WTC11 (cell line): Measurements from ENCODE around the gene NNT. TPM values are rescaled to one million over a fixed set of nuclear protein-coding genes. Genes with fewer than 3 reads are reported as not detected.

ENCODE experiments used
- ATAC-seq: fragments of 200-7000 bp; cut with Tn5 transposase; 2 replicates; pipeline ENCODE4 v1.10.0; 2021; ENCODE audit warnings: mild to moderate bottlenecking, moderate library complexity
- CTCF ChIA-PET: fragments of 300-600 bp; sonication (Branson Sonifier 250); formaldehyde crosslinking; loops from one replicate; lab custom pipeline; 2021; ENCODE audit warnings: antibody characterized with exemption; lab: Charles Lee
- POLR2A ChIA-PET: fragments of 350-600 bp; sonication (Branson Sonifier 250); formaldehyde crosslinking; loops from one replicate; lab custom pipeline; 2021; ENCODE audit warnings: antibody characterized with exemption; lab: Charles Lee
- DNase-seq: peaks from one replicate; pipeline ENCODE4 v3.0.0; 2021; ENCODE audit warnings: low spot score
- H3K27ac Mint-ChIP-seq: 2 replicates; pipeline ENCODE4 v1.8.0; 2021; ENCODE audit warnings: mixed read lengths
- H3K27me3 Mint-ChIP-seq: 2 replicates; pipeline ENCODE4 v1.8.0; 2021; ENCODE audit warnings: low read depth, mild to moderate bottlenecking, moderate library complexity, mixed read lengths
- H3K36me3 Mint-ChIP-seq: 2 replicates; pipeline ENCODE4 v1.8.0; 2021; ENCODE audit warnings: mixed read lengths
- H3K4me1 Mint-ChIP-seq: 2 replicates; pipeline ENCODE4 v1.8.0; 2022; ENCODE audit warnings: mixed read lengths
- H3K4me3 Mint-ChIP-seq: 2 replicates; pipeline ENCODE4 v1.8.0; 2021; ENCODE audit warnings: mild to moderate bottlenecking, moderate library complexity, mixed read lengths
- H3K9me3 Mint-ChIP-seq: 2 replicates; pipeline ENCODE4 v1.8.0; 2021; ENCODE audit warnings: mixed read lengths
- AR ChIP-seq: fragments of 250-450 bp; sonication (Bioruptor Pico); IDR thresholded peaks from 2 replicates; pipeline ENCODE4 v1.9.0; 2021; ENCODE audit warnings: mild to moderate bottlenecking
- ATF6 ChIP-seq: sonication (generic); formaldehyde crosslinking; IDR thresholded peaks from 2 replicates; pipeline ENCODE4 v1.8.1; 2023; ENCODE audit warnings: mild to moderate bottlenecking, missing genetic modification reagents
- ELF4 ChIP-seq: sonication (generic); formaldehyde crosslinking; IDR thresholded peaks from 2 replicates; pipeline ENCODE4 v1.8.1; 2022; ENCODE audit warnings: low read depth, mild to moderate bottlenecking, moderate library complexity, missing genetic modification reagents
- FOXK1 ChIP-seq: sonication (generic); formaldehyde crosslinking; IDR thresholded peaks from 2 replicates; pipeline ENCODE4 v1.8.0; 2022; ENCODE audit warnings: mild to moderate bottlenecking, moderate library complexity, missing genetic modification reagents
- FOXP4 ChIP-seq: sonication (generic); formaldehyde crosslinking; IDR thresholded peaks from 2 replicates; pipeline ENCODE4 v1.8.0; 2022; ENCODE audit warnings: mild to moderate bottlenecking, missing genetic modification reagents
- GRHL2 ChIP-seq: fragments of 250-450 bp; sonication (Bioruptor Pico); IDR thresholded peaks from 2 replicates; pipeline ENCODE4 v1.8.0; 2022; ENCODE audit warnings: mild to moderate bottlenecking, moderate library complexity; ENCODE audit not compliant: insufficient replicate concordance, severe bottlenecking
- IRF1 ChIP-seq: sonication (generic); formaldehyde crosslinking; IDR thresholded peaks from 2 replicates; pipeline ENCODE4 v1.8.0; 2023; ENCODE audit warnings: missing genetic modification reagents
- JAZF1 ChIP-seq: fragments of 250-450 bp; sonication (Bioruptor Pico); IDR thresholded peaks from 2 replicates; pipeline ENCODE4 v1.9.0; 2021; ENCODE audit warnings: moderate library complexity, mild to moderate bottlenecking, inconsistent platforms
- NFATC4 ChIP-seq: fragments of 250-450 bp; sonication (Bioruptor Pico); IDR thresholded peaks from 2 replicates; pipeline ENCODE4 v1.9.0; 2021; ENCODE audit warnings: mild to moderate bottlenecking
- NR1H2 ChIP-seq: sonication (generic); formaldehyde crosslinking; IDR thresholded peaks from 2 replicates; pipeline ENCODE4 v1.9.0; 2021; ENCODE audit warnings: mild to moderate bottlenecking, moderate library complexity, missing genetic modification reagents
- OVOL2 ChIP-seq: fragments of 250-450 bp; sonication (Bioruptor Pico); IDR thresholded peaks from 2 replicates; pipeline ENCODE4 v1.9.0; 2021; ENCODE audit warnings: mild to moderate bottlenecking, borderline replicate concordance
- PRDM15 ChIP-seq: sonication (generic); formaldehyde crosslinking; IDR thresholded peaks from 2 replicates; pipeline ENCODE4 v1.8.0; 2022; ENCODE audit warnings: missing genetic modification reagents
- RELA ChIP-seq: sonication (generic); formaldehyde crosslinking; IDR thresholded peaks from 2 replicates; pipeline ENCODE4 v1.8.1; 2022; ENCODE audit warnings: missing genetic modification reagents, mild to moderate bottlenecking, borderline replicate concordance
- SOX15 ChIP-seq: fragments of 250-450 bp; sonication (Bioruptor Pico); IDR thresholded peaks from 2 replicates; pipeline ENCODE4 v1.9.0; 2021; ENCODE audit warnings: mild to moderate bottlenecking
- SP1 ChIP-seq: sonication (generic); formaldehyde crosslinking; conservative IDR thresholded peaks from 2 replicates; pipeline ENCODE4 v1.8.1; 2022; ENCODE audit warnings: missing genetic modification reagents
- ZNF263 ChIP-seq: sonication (generic); formaldehyde crosslinking; IDR thresholded peaks from 2 replicates; pipeline ENCODE4 v1.8.1; 2022; ENCODE audit warnings: low read depth, mild to moderate bottlenecking, moderate library complexity, missing genetic modification reagents
- total RNA-seq: library from RNA; stranded (reverse); gene quantifications from 3 replicates; pipeline ENCODE4 v1.2.3, GENCODE V29; 2021

The NNT gene
- total RNA-seq, 1 experiment from 2014 or later, result 37.6 TPM

GRCh38 chr5:43560128-43560527 is 42.9 kb upstream of the NNT start:
- H3K9me3 Mint-ChIP-seq, result no peaks in the 10 kb centered on the region
- peaks cover 16% of the 10 kb centered on the region for H3K4me1 Mint-ChIP-seq
- no peak overlapping the region for H3K27ac Mint-ChIP-seq
- DNase-seq (no peak), ATAC-seq (no peak)
- H3K36me3 Mint-ChIP-seq, result 0 out of 2 replicates have a peak, but pooled peaks cover 4% of the 10 kb centered on the region
- CTCF ChIA-PET, result interaction anchor here (0.5 kb wide), 1 partner anchor 76 kb away, joined by 4 read pairs; the partner anchor contains the start of gene TMEM267
- H3K27me3 Mint-ChIP-seq, result no peaks in the 10 kb centered on the region
- H3K4me3 Mint-ChIP-seq, result no peak overlapping the region
- TF ChIP-seq NFATC4 (CRISPR knock-in tag) (no peak), NR1H2 (CRISPR knock-in tag) (no peak), FOXK1 (CRISPR knock-in tag) (no peak), SOX15 (CRISPR knock-in tag) (no peak), ELF4 (CRISPR knock-in tag) (no peak), IRF1 (no peak), OVOL2 (no peak), SP1 (CRISPR knock-in tag) (no peak)
- POLR2A ChIA-PET, result no interaction called here

- CTCF ChIA-PET, result no interaction called here
- no peak for TF ChIP-seq PRDM15
- TF ChIP-seq GRHL2 (CRISPR knock-in tag), result no peak
- no peak for TF ChIP-seq NR1H2 (CRISPR knock-in tag)
- no peak for TF ChIP-seq FOXK1 (CRISPR knock-in tag)
- TF ChIP-seq ZNF263, result no peak
- no peak for TF ChIP-seq FOXP4 (CRISPR knock-in tag)
- no peak for TF ChIP-seq ATF6 (CRISPR knock-in tag)
- no peak overlapping the region for H3K27ac Mint-ChIP-seq
- ATAC-seq, result no peak
- H3K27me3 Mint-ChIP-seq, result no peaks in the 10 kb centered on the region
- no peak overlapping the region for H3K4me3 Mint-ChIP-seq
- POLR2A ChIA-PET, result no interaction called here
- H3K36me3 Mint-ChIP-seq, result no peaks in the 10 kb centered on the region
- H3K9me3 Mint-ChIP-seq, result no peaks in the 10 kb centered on the region
- H3K4me1 Mint-ChIP-seq, result peaks cover 12% of the 10 kb centered on the region
- no peak for DNase-seq
These were observed 41.6 kb upstream of the NNT start for GRCh38 chr5:43561356-43561755.

- Mint-ChIP-seq H3K4me1 (peaks cover 8% of the 10 kb centered on the region), H3K27me3 (no peaks in the 10 kb centered on the region)
- TF ChIP-seq AR (CRISPR knock-in tag) (no peak), JAZF1 (CRISPR knock-in tag) (no peak), NR1H2 (CRISPR knock-in tag) (no peak), RELA (CRISPR knock-in tag) (no peak)
- TF ChIP-seq, all 79 proteins: peak for 0
- Mint-ChIP-seq H3K4me3 (no peak overlapping the region), H3K27ac (no peak overlapping the region), H3K36me3 (no peaks in the 10 kb centered on the region), H3K9me3 (no peaks in the 10 kb centered on the region)
- ChIA-PET CTCF (interaction anchor here (1.3 kb wide), 1 partner anchor 68 kb away, joined by 3 read pairs; no protein-coding TSS in a partner anchor), POLR2A (no interaction called here)
- ATAC-seq (no peak), DNase-seq (no peak)
These were observed 39.7 kb upstream of the NNT start for GRCh38 chr5:43563321-43563720.
